ENCODE results near the gene GART. TPM values are rescaled to one million over a fixed set of nuclear protein-coding genes. Genes with fewer than 3 reads are reported as not detected.

Gene GART
- total and polyA plus RNA-seq, 2 of the 8 experiments (the other 6 are each of a cell fraction or from before 2014, with no cell fraction given): 23.1 to 231 TPM

DNA sequence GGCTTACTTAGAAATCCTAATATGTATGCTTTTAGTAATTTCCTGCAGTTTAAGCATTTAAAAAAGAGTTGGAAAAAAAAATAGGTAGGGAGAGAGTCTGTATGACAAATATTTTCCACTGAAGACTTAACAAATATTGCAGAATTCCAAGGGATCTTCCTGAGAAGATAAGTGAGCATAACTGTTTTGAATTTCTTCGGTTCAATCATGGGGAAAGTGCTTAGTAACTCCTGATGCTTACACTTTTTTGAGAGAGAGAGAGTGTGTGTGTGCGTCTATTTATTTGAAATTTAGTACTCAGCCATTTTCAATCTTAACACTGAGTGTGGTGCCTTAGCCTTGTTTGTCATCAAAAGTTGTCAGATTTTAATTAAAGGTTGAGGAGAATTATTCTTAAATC is 19.5 kb upstream of the GART start:
- DNase-seq (ENCODE audit: low read depth in 1 of 2, low spot score in 2 of 2): no peak
- Histone ChIP-seq H3K14ac (ENCODE audit: insufficient read length) (no peak overlapping the region), H2BK20ac (ENCODE audit: low read length) (no peak overlapping the region), H3K9ac (replicated peaks in 1 of 4; ENCODE audit: extremely low read depth in 1 of 4, low read depth in 3 of 4, low read length in 3 of 4) (no peak overlapping the region), H3K79me2 (ENCODE audit: control insufficient read depth in 1 of 2, insufficient read depth in 2 of 2, low read length in 2 of 2) (peaks cover 6 to 49% of the 10 kb centered on the region in 2 experiments; a peak in 3 of 4 replicates), H3K27ac (ENCODE audit: low read depth, low read length) (no peak overlapping the region), H3K56ac (replicated peaks; ENCODE audit: insufficient read length, low read depth, low read length) (no peak overlapping the region), H2BK12ac (ENCODE audit: low read depth, low read length) (no peak overlapping the region), H3K18ac (ENCODE audit: extremely low read depth, low read length) (no peak overlapping the region), H3K23ac (ENCODE audit: insufficient read length) (no peak overlapping the region), H2BK15ac (ENCODE audit: low read length) (no peak overlapping the region), H3K4me2 (ENCODE audit: insufficient read depth in 1 of 2, low read depth in 2 of 2, low read length in 2 of 2) (no peak overlapping the region), H4K5ac (ENCODE audit: insufficient read length, low read depth, low read length) (no peak overlapping the region), H3K4me1 (replicated peaks in 1 of 4; ENCODE audit: control insufficient read depth in 3 of 4, insufficient read depth in 4 of 4, low read length in 3 of 4) (no peaks in the 10 kb centered on the region), H3K27me3 (replicated peaks in 1 of 4; ENCODE audit: control insufficient read depth in 3 of 4, extremely low read depth in 1 of 4, insufficient read depth in 3 of 4, low read length in 3 of 4) (no peaks in the 10 kb centered on the region), H3K9me3 (ENCODE audit: insufficient read depth in 2 of 2, low read depth in 1 of 2, low read length in 1 of 2) (no peaks in the 10 kb centered on the region), H3K36me3 (ENCODE audit: control insufficient read depth in 2 of 4, insufficient read depth in 4 of 4, low read length in 3 of 4) (peaks cover 18 to 70% (median 48%) of the 10 kb centered on the region in 4 experiments), H3K23me2 (ENCODE audit: low read depth, low read length) (no peaks in the 10 kb centered on the region), H4K8ac (ENCODE audit: extremely low read depth, insufficient read depth, low read length) (no peak overlapping the region), H3K4ac (replicated peaks; ENCODE audit: insufficient read length, low read depth, low read length) (no peak overlapping the region), H3K79me1 (ENCODE audit: low read depth, low read length) (no peaks in the 10 kb centered on the region), H2AK5ac (ENCODE audit: low read depth, low read length) (no peak overlapping the region), H3K4me3 (ENCODE audit: extremely low read depth in 1 of 4, insufficient read depth in 2 of 4, low read depth in 3 of 4, low read length in 4 of 4) (no peak overlapping the region), H2BK120ac (replicated peaks; ENCODE audit: low read depth, low read length) (no peak overlapping the region), H2AFZ (ENCODE audit: low read length) (no peak overlapping the region), H2BK5ac (ENCODE audit: low read depth, low read length) (no peak overlapping the region), H4K20me1 (replicated peaks in 1 of 2; ENCODE audit: control insufficient read depth in 1 of 2, insufficient read depth in 2 of 2, low read length in 2 of 2) (peaks cover 11 to 14% of the 10 kb centered on the region in 2 experiments), H4K91ac (replicated peaks; ENCODE audit: insufficient read length, low read length) (no peak overlapping the region)
- TF ChIP-seq, protein P1, sequence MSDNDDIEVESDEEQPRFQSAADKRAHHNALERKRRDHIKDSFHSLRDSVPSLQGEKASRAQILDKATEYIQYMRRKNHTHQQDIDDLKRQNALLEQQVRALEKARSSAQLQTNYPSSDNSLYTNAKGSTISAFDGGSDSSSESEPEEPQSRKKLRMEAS (IDR thresholded peaks at IDR 0.05): no peak
- TF ChIP-seq SUZ12 (IDR thresholded peaks at IDR 0.05; ENCODE audit: low read length): no peak
- no peak for TF ChIP-seq CHD1 (IDR thresholded peaks at IDR 0.05; ENCODE audit: low read depth, low read length)
- no peak for TF ChIP-seq TEAD4 (IDR thresholded peaks at IDR 0.05; ENCODE audit: low read depth, low read length)
- no peak for TF ChIP-seq NRF1 (IDR thresholded peaks at IDR 0.05; ENCODE audit: low read depth, low read length)
- no peak for TF ChIP-seq KDM4A (IDR thresholded peaks at IDR 0.05; ENCODE audit: low read depth, low read length, severe bottlenecking)
- TF ChIP-seq BCL11A (IDR thresholded peaks at IDR 0.05; ENCODE audit: low read depth in 2 of 2, low read length in 2 of 2): no peak
- POLR2A ChIA-PET (ENCODE audit: partially characterized antibody): interaction anchor here (0.7 to 1.6 kb wide), 2 partner anchors 10 to 43 kb away, joined by 3 read pairs; no protein-coding TSS in a partner anchor
- CTCF ChIA-PET (ENCODE audit: partially characterized antibody): no interaction called here
- WGBS, 2 experiments (ENCODE audit: extremely low coverage in 1 of 2, insufficient coverage in 1 of 2, insufficient read length in 1 of 2, insufficient replicate concordance in 2 of 2, low coverage in 1 of 2, low lambda C conversion rate in 2 of 2, missing lambda C conversion rate in 1 of 2): 98% methylated on average over 2 of the region's 2 CpGs; no CpG with 5 or more reads in 1 of the 2 experiments
- FAIRE-seq: no peak
